ENCODE results near the gene CDK18. TPM values are rescaled to one million over a fixed set of nuclear protein-coding genes. Genes with fewer than 3 reads are reported as not detected.

Gene CDK18
- total and polyA plus RNA-seq, 10 of the 15 experiments (the other 5 are each of a cell fraction or from before 2014, with no cell fraction given): 0.13 to 4.4 (median 0.52) TPM; not detected in 2

- intact Hi-C loops (cut with micrococcal nuclease; ENCODE audit: unreplicated experiment): no loop called here
- SMC1A ChIA-PET (ENCODE audit: uncharacterized antibody, unreplicated experiment): interaction anchor here (0.7 to 1.7 kb wide), 4 partner anchors 120 to 181 kb away, joined by 3 to 5 read pairs (median 3); no protein-coding TSS in a partner anchor
Observed at GRCh38 chr1:205535096-205535495, 30.6 kb downstream of the CDK18 start.

More at GRCh38 chr1:205535096-205535495, 30.6 kb downstream of the CDK18 start:
- no peak overlapping the region for H3K9ac ChIP-seq (ENCODE audit: control insufficient read depth, insufficient read depth, low read length)
- WGBS (ENCODE audit: insufficient coverage, insufficient replicate concordance, low lambda C conversion rate, missing lambda C conversion rate): 39% methylated on average over 5 of the region's 5 CpGs
- no peak overlapping the region for H3K4me2 ChIP-seq (ENCODE audit: control insufficient read depth, insufficient read depth)
- TF ChIP-seq PML (IDR thresholded peaks at IDR 0.05; ENCODE audit: low read length) (no peak), HDAC2 (IDR thresholded peaks at IDR 0.05) (no peak), ZBTB4 (CRISPR knock-in tag; IDR thresholded peaks at IDR 0.05) (no peak)
- ATAC-seq (no peak), DNase-seq (ENCODE audit: low read depth, low spot score) (no peak), FAIRE-seq (no peak)
- in situ Hi-C loops (cut with MboI): no loop called here
- no peaks in the 10 kb centered on the region for H4K20me1 ChIP-seq (ENCODE audit: control insufficient read depth, insufficient read depth)
- no TSS peak for BruUV-seq (replicated peaks)
- H3K9me3 ChIP-seq (replicated peaks; ENCODE audit: control insufficient read depth, insufficient read depth, low read length): no peaks in the 10 kb centered on the region
- no peak overlapping the region for H3K4me3 ChIP-seq
- ChIA-PET CTCF (interaction anchor here (1.0 to 3.9 kb wide), 6 partner anchors 11 to 442 kb away, joined by 3 to 19 read pairs (median 4); no protein-coding TSS in a partner anchor), POLR2A (interaction anchor here (1.0 kb wide), 1 partner anchor 48 kb away, joined by 3 read pairs; no protein-coding TSS in a partner anchor), RAD21 (ENCODE audit: unreplicated experiment) (interaction anchor here (1.6 kb wide), 1 partner anchor 124 kb away, joined by 4 read pairs; no protein-coding TSS in a partner anchor)
- no peak overlapping the region for H2AFZ ChIP-seq (ENCODE audit: control insufficient read depth, low read depth, low read length)
- H3K27me3 ChIP-seq (replicated peaks in 1 of 2; ENCODE audit: control insufficient read depth in 2 of 2, insufficient read depth in 2 of 2, low read length in 1 of 2): peaks cover 0 to 3% of the 10 kb centered on the region in 2 experiments; a peak in 2 of 4 replicates
- no peak overlapping the region for H3K27ac ChIP-seq (ENCODE audit: control insufficient read depth, insufficient read depth)
- no peaks in the 10 kb centered on the region for H3K79me2 ChIP-seq (ENCODE audit: control insufficient read depth, insufficient read depth, low read length)
- H3K36me3 ChIP-seq (ENCODE audit: control insufficient read depth in 2 of 2, insufficient read depth in 2 of 2, low read length in 1 of 2): no peaks in the 10 kb centered on the region
- no peaks in the 10 kb centered on the region for H3K4me1 ChIP-seq (ENCODE audit: control insufficient read depth, insufficient read depth, low read length)

Measured in GM12878 (cell line).